ENCODE results near the gene MAOB. TPM values are rescaled to one million over a fixed set of nuclear protein-coding genes. Genes with fewer than 3 reads are reported as not detected.

Gene MAOB
- total and polyA plus RNA-seq, 2 donors (not counting 1 experiment from before 2014, with no cell fraction given): 3.8 to 4.6 TPM

GRCh38 chrX:43735534-43735933 lies 146.7 kb downstream of the MAOB start:
- no peak for DNase-seq (ENCODE audit: low read depth in 2 of 2)
- Histone ChIP-seq H3K9ac (ENCODE audit: insufficient read depth, low read length) (no peak overlapping the region), H3K27ac (ENCODE audit: insufficient read depth, low read length) (no peak overlapping the region)

GRCh38 chrX:43734444-43734843 lies 147.8 kb downstream of the MAOB start:
- TF ChIP-seq CTCF (conservative IDR thresholded peaks at IDR 0.05 in 1 of 2, IDR thresholded peaks at IDR 0.05 in 1 of 2; ENCODE audit: low read depth in 1 of 2, low read length in 2 of 2) (no peak), EZH2 (IDR thresholded peaks at IDR 0.05; ENCODE audit: low read length, missing control alignments) (no peak)
- Histone ChIP-seq H2AFZ (ENCODE audit: low read length) (no peak overlapping the region), H3K36me3 (ENCODE audit: control insufficient read depth, insufficient read depth, low read length) (no peaks in the 10 kb centered on the region), H3K27ac (ENCODE audit: insufficient read depth, low read length) (no peak overlapping the region), H3K79me2 (ENCODE audit: control insufficient read depth, insufficient read depth, low read length) (no peaks in the 10 kb centered on the region), H3K4me3 (replicated peaks in 1 of 4; ENCODE audit: control extremely low read depth in 1 of 4, insufficient read depth in 1 of 4, low read depth in 3 of 4, low read length in 4 of 4) (no peak overlapping the region), H3K4me1 (ENCODE audit: control insufficient read depth, extremely low read depth, insufficient read depth, low read length) (no peaks in the 10 kb centered on the region), H3K9ac (ENCODE audit: insufficient read depth, low read length) (no peak overlapping the region), H3K4me2 (ENCODE audit: extremely low read depth, insufficient read depth, low read length) (no peak overlapping the region), H4K20me1 (ENCODE audit: control insufficient read depth, extremely low read depth, insufficient read depth, low read length) (no peaks in the 10 kb centered on the region), H3K9me3 (ENCODE audit: control insufficient read depth, insufficient read depth, low read depth, low read length) (no peaks in the 10 kb centered on the region), H3K27me3 (ENCODE audit: control insufficient read depth, insufficient read depth, low read length) (no peaks in the 10 kb centered on the region)
- no peak for DNase-seq (ENCODE audit: low read depth in 2 of 2)

More at GRCh38 chrX:43735534-43735933, 146.7 kb downstream of the MAOB start:
- TF ChIP-seq EZH2 (IDR thresholded peaks at IDR 0.05; ENCODE audit: low read length, missing control alignments) (no peak), CTCF (conservative IDR thresholded peaks at IDR 0.05 in 1 of 2, IDR thresholded peaks at IDR 0.05 in 1 of 2; ENCODE audit: low read depth in 1 of 2, low read length in 2 of 2) (no peak)
- Histone ChIP-seq H3K4me2 (ENCODE audit: extremely low read depth, insufficient read depth, low read length) (no peak overlapping the region), H2AFZ (ENCODE audit: low read length) (no peak overlapping the region), H3K36me3 (ENCODE audit: control insufficient read depth, insufficient read depth, low read length) (no peaks in the 10 kb centered on the region), H3K4me1 (ENCODE audit: control insufficient read depth, extremely low read depth, insufficient read depth, low read length) (no peaks in the 10 kb centered on the region), H4K20me1 (ENCODE audit: control insufficient read depth, extremely low read depth, insufficient read depth, low read length) (no peaks in the 10 kb centered on the region), H3K79me2 (ENCODE audit: control insufficient read depth, insufficient read depth, low read length) (no peaks in the 10 kb centered on the region), H3K9me3 (ENCODE audit: control insufficient read depth, insufficient read depth, low read depth, low read length) (no peaks in the 10 kb centered on the region), H3K27me3 (ENCODE audit: control insufficient read depth, insufficient read depth, low read length) (no peaks in the 10 kb centered on the region), H3K4me3 (replicated peaks in 1 of 4; ENCODE audit: control extremely low read depth in 1 of 4, insufficient read depth in 1 of 4, low read depth in 3 of 4, low read length in 4 of 4) (no peak overlapping the region)

GRCh38 chrX:43733699-43734098 lies 148.6 kb downstream of the MAOB start:
- Histone ChIP-seq H3K9ac (ENCODE audit: insufficient read depth, low read length) (no peak overlapping the region), H2AFZ (ENCODE audit: low read length) (no peak overlapping the region), H3K27me3 (ENCODE audit: control insufficient read depth, insufficient read depth, low read length) (no peaks in the 10 kb centered on the region), H3K9me3 (ENCODE audit: control insufficient read depth, insufficient read depth, low read depth, low read length) (no peaks in the 10 kb centered on the region), H3K4me1 (ENCODE audit: control insufficient read depth, extremely low read depth, insufficient read depth, low read length) (no peaks in the 10 kb centered on the region), H4K20me1 (ENCODE audit: control insufficient read depth, extremely low read depth, insufficient read depth, low read length) (no peaks in the 10 kb centered on the region), H3K4me2 (ENCODE audit: extremely low read depth, insufficient read depth, low read length) (no peak overlapping the region), H3K27ac (ENCODE audit: insufficient read depth, low read length) (no peak overlapping the region), H3K4me3 (replicated peaks in 1 of 4; ENCODE audit: control extremely low read depth in 1 of 4, insufficient read depth in 1 of 4, low read depth in 3 of 4, low read length in 4 of 4) (no peak overlapping the region), H3K79me2 (ENCODE audit: control insufficient read depth, insufficient read depth, low read length) (no peaks in the 10 kb centered on the region), H3K36me3 (ENCODE audit: control insufficient read depth, insufficient read depth, low read length) (no peaks in the 10 kb centered on the region)
- no peak for DNase-seq (ENCODE audit: low read depth in 2 of 2)
- TF ChIP-seq CTCF (conservative IDR thresholded peaks at IDR 0.05 in 1 of 2, IDR thresholded peaks at IDR 0.05 in 1 of 2; ENCODE audit: low read depth in 1 of 2, low read length in 2 of 2): no peak
- TF ChIP-seq EZH2 (IDR thresholded peaks at IDR 0.05; ENCODE audit: low read length, missing control alignments): no peak

Data from fibroblast of lung (primary cell).